H1 (cell line): Measurements from ENCODE around the gene PDIA5. TPM values are rescaled to one million over a fixed set of nuclear protein-coding genes. Genes with fewer than 3 reads are reported as not detected.

ENCODE experiments used
- CTCF ChIA-PET: fragments of 300-600 bp; sonication (Branson Sonifier 250); formaldehyde crosslinking; loops from one replicate; lab custom pipeline; 2021; ENCODE audit not compliant: partially characterized antibody; lab: Charles Lee
- POLR2A ChIA-PET: fragments of 300-600 bp; sonication (Branson Sonifier 250); formaldehyde crosslinking; loops from one replicate; lab custom pipeline; 2021; ENCODE audit warnings: inconsistent platforms; ENCODE audit not compliant: partially characterized antibody; lab: Charles Lee
- DNase-seq, 2 experiments: peaks; one replicate each; pipeline versions ENCODE4 v3.0.0 to v3.0.0-alpha.2; 2010 to 2022; ENCODE audit warnings: low spot score in 2 of 2, low read depth in 1 of 2, mixed read lengths in 1 of 2
- FAIRE-seq: peaks from 2 replicates; lab custom pipeline; 2011; peaks lifted over from hg19 to GRCh38; lab: Jason Lieb, UNC
- H2AFZ ChIP-seq: 2 replicates; pipeline ENCODE4 v1.8.1; 2012; ENCODE audit warnings: low read length, inconsistent platforms
- H2AK5ac ChIP-seq: 2 replicates; pipeline ENCODE4 v1.6.1; 2013; ENCODE audit warnings: low read depth, low read length
- H2BK120ac ChIP-seq: replicated peaks from 2 replicates; pipeline ENCODE3; 2013; ENCODE audit warnings: low read depth, low read length, inconsistent platforms
- H2BK12ac ChIP-seq: 2 replicates; pipeline ENCODE4 v1.6.1; 2013; ENCODE audit warnings: low read depth, low read length
- H2BK15ac ChIP-seq: 2 replicates; pipeline ENCODE4 v1.6.1; 2013; ENCODE audit warnings: low read length
- H2BK20ac ChIP-seq: 2 replicates; pipeline ENCODE4 v1.6.1; 2013; ENCODE audit warnings: low read length
- H2BK5ac ChIP-seq: 2 replicates; pipeline ENCODE4 v1.6.1; 2013; ENCODE audit warnings: low read depth, low read length
- H3K14ac ChIP-seq: 2 replicates; pipeline ENCODE4 v1.6.1; 2013; ENCODE audit warnings: inconsistent platforms; ENCODE audit not compliant: insufficient read length
- H3K18ac ChIP-seq: 2 replicates; pipeline ENCODE4 v1.6.1; 2013; ENCODE audit warnings: low read length; ENCODE audit errors: extremely low read depth
- H3K23ac ChIP-seq: 2 replicates; pipeline ENCODE4 v1.6.1; 2013; ENCODE audit warnings: inconsistent platforms; ENCODE audit not compliant: insufficient read length
- H3K23me2 ChIP-seq: 2 replicates; pipeline ENCODE4 v1.6.1; 2013; ENCODE audit warnings: low read depth, low read length
- H3K27ac ChIP-seq: 2 replicates; pipeline ENCODE4 v1.6.1; 2011; ENCODE audit warnings: low read depth, low read length, inconsistent platforms
- H3K27me3 ChIP-seq, 4 experiments: replicated peaks in 1 of 4; 1 replicate in 1 of 4; 2 replicates in 3 of 4; pipeline versions ENCODE4 v1.6.1 to v1.8.1; 2011 to 2013; ENCODE audit warnings: low read length in 3 of 4, mild to moderate bottlenecking in 3 of 4, inconsistent platforms in 2 of 4, mixed read lengths in 2 of 4, moderate library complexity in 1 of 4; ENCODE audit not compliant: control insufficient read depth in 3 of 4, insufficient read depth in 3 of 4; ENCODE audit errors: extremely low read depth in 1 of 4
- H3K36me3 ChIP-seq, 4 experiments: 2 replicates each; pipeline versions ENCODE4 v1.6.1 to v1.8.1; 2011 to 2013; ENCODE audit warnings: mild to moderate bottlenecking in 4 of 4, low read length in 3 of 4, moderate library complexity in 2 of 4, control low read depth in 1 of 4, inconsistent platforms in 1 of 4; ENCODE audit not compliant: insufficient read depth in 4 of 4, control insufficient read depth in 2 of 4
- H3K4ac ChIP-seq: replicated peaks from 2 replicates; pipeline ENCODE3; 2013; ENCODE audit warnings: low read length, low read depth, mixed read lengths, inconsistent platforms; ENCODE audit not compliant: insufficient read length
- H3K4me1 ChIP-seq, 4 experiments: replicated peaks in 1 of 4; 1 replicate in 1 of 4; 2 replicates in 3 of 4; pipeline versions ENCODE4 v1.6.1 to v1.8.1; 2011 to 2013; ENCODE audit warnings: low read length in 3 of 4, inconsistent platforms in 2 of 4, mixed read lengths in 1 of 4; ENCODE audit not compliant: insufficient read depth in 4 of 4, control insufficient read depth in 3 of 4
- H3K4me2 ChIP-seq, 2 experiments: 2 replicates each; pipeline versions ENCODE4 v1.6.1 to v1.8.1; 2011 to 2013; ENCODE audit warnings: low read depth in 2 of 2, low read length in 2 of 2, control low read depth in 1 of 2, inconsistent platforms in 1 of 2, mild to moderate bottlenecking in 1 of 2; ENCODE audit not compliant: insufficient read depth in 1 of 2
- H3K4me3 ChIP-seq, 4 experiments: fragments of 200-600, 300-600 bp in 1 of 4; sonication (generic), shearing (Covaris generic), sonication (Bioruptor Twin) in 1 of 4; 2 replicates each; pipeline versions ENCODE4 v1.5.1 to v1.8.1; 2011 to 2016; ENCODE audit warnings: low read length in 4 of 4, low read depth in 3 of 4, control low read depth in 2 of 4, inconsistent platforms in 2 of 4, mild to moderate bottlenecking in 2 of 4, mixed read lengths in 1 of 4, moderate library complexity in 1 of 4; ENCODE audit not compliant: insufficient read depth in 2 of 4; ENCODE audit errors: extremely low read depth in 1 of 4
- H3K56ac ChIP-seq: replicated peaks from 2 replicates; pipeline ENCODE3; 2013; ENCODE audit warnings: low read depth, mild to moderate bottlenecking, mixed read lengths, low read length, inconsistent platforms; ENCODE audit not compliant: insufficient read length
- H3K79me1 ChIP-seq: 2 replicates; pipeline ENCODE4 v1.6.1; 2013; ENCODE audit warnings: low read depth, low read length, control low read depth
- H3K79me2 ChIP-seq, 2 experiments: 2 replicates each; pipeline versions ENCODE4 v1.6.1 to v1.8.1; 2012 to 2013; ENCODE audit warnings: low read length in 2 of 2, mild to moderate bottlenecking in 2 of 2, inconsistent platforms in 1 of 2; ENCODE audit not compliant: insufficient read depth in 2 of 2, control insufficient read depth in 1 of 2
- H3K9ac ChIP-seq, 4 experiments: replicated peaks in 1 of 4; 1 replicate in 1 of 4; 2 replicates in 3 of 4; pipeline versions ENCODE4 v1.6.1 to v1.8.1; 2011 to 2013; ENCODE audit warnings: low read depth in 3 of 4, low read length in 3 of 4, control low read depth in 2 of 4, mild to moderate bottlenecking in 2 of 4, moderate library complexity in 2 of 4, inconsistent platforms in 1 of 4; ENCODE audit errors: extremely low read depth in 1 of 4
- H3K9me3 ChIP-seq, 2 experiments: 2 replicates each; pipeline versions ENCODE4 v1.6.1 to v1.8.1; 2012 to 2013; ENCODE audit warnings: mild to moderate bottlenecking in 2 of 2, moderate library complexity in 2 of 2, control low read depth in 1 of 2, inconsistent platforms in 1 of 2, low read depth in 1 of 2, low read length in 1 of 2, mixed read lengths in 1 of 2; ENCODE audit not compliant: insufficient read depth in 2 of 2
- H4K20me1 ChIP-seq, 2 experiments: replicated peaks in 1 of 2; 2 replicates each; pipeline versions ENCODE3 to v1.8.1; 2011 to 2013; ENCODE audit warnings: inconsistent platforms in 2 of 2, low read length in 2 of 2, mild to moderate bottlenecking in 1 of 2; ENCODE audit not compliant: insufficient read depth in 2 of 2, control insufficient read depth in 1 of 2
- H4K5ac ChIP-seq: 2 replicates; pipeline ENCODE4 v1.6.1; 2013; ENCODE audit warnings: low read length, low read depth, mixed read lengths, inconsistent platforms; ENCODE audit not compliant: insufficient read length
- H4K8ac ChIP-seq: 2 replicates; pipeline ENCODE4 v1.8.0; 2013; ENCODE audit warnings: mild to moderate bottlenecking, moderate library complexity, low read length, inconsistent platforms; ENCODE audit not compliant: insufficient read depth; ENCODE audit errors: extremely low read depth
- H4K91ac ChIP-seq: replicated peaks from 2 replicates; pipeline ENCODE3; 2013; ENCODE audit warnings: low read length, mixed read lengths, inconsistent platforms; ENCODE audit not compliant: insufficient read length
- CEBPB ChIP-seq: IDR thresholded peaks from 2 replicates; pipeline ENCODE4 v1.6.1; 2012; ENCODE audit warnings: low read depth, low read length
- CHD1 ChIP-seq: IDR thresholded peaks from 2 replicates; pipeline ENCODE4 v1.6.1; 2012; ENCODE audit warnings: low read depth, low read length, improper control_type of control experiment
- CTBP2 ChIP-seq: IDR thresholded peaks from 2 replicates; pipeline ENCODE4 v1.7.0; 2011; ENCODE audit warnings: borderline replicate concordance, mild to moderate bottlenecking, moderate library complexity, mixed read lengths, low read length; ENCODE audit not compliant: insufficient read depth, insufficient read length
- JUND ChIP-seq: IDR thresholded peaks from 2 replicates; pipeline ENCODE4 v1.6.1; 2011; ENCODE audit warnings: mild to moderate bottlenecking, improper control_type of control experiment, low read length
- MAFK ChIP-seq: IDR thresholded peaks from 2 replicates; pipeline ENCODE4 v1.6.1; 2012; ENCODE audit warnings: low read depth, mild to moderate bottlenecking, improper control_type of control experiment, low read length
- RNF2 ChIP-seq: fragments of 200-900, 300-1000 bp; sonication (generic); IDR thresholded peaks from 2 replicates; pipeline ENCODE4 v1.7.1; 2016; ENCODE audit warnings: borderline replicate concordance, low read depth, mild to moderate bottlenecking, antibody characterized with exemption, low read length; ENCODE audit not compliant: poor library complexity, severe bottlenecking; ENCODE audit errors: missing control alignments
- SAP30 ChIP-seq: fragments of 300-600 bp; sonication (generic); IDR thresholded peaks from 2 replicates; pipeline ENCODE4 v1.7.1; 2012; ENCODE audit warnings: low read length, moderate library complexity, mild to moderate bottlenecking, inconsistent platforms; ENCODE audit not compliant: insufficient read depth, insufficient replicate concordance
- SIX5 ChIP-seq: IDR thresholded peaks from 2 replicates; pipeline ENCODE4 v1.6.1; 2011; ENCODE audit warnings: mild to moderate bottlenecking, low read depth, low read length
- TAF1 ChIP-seq: IDR thresholded peaks from 2 replicates; pipeline ENCODE4 v1.6.1; 2011; ENCODE audit warnings: mild to moderate bottlenecking, low read depth, low read length
- TEAD4 ChIP-seq: IDR thresholded peaks from 2 replicates; pipeline ENCODE4 v1.6.1; 2012; ENCODE audit warnings: low read depth, low read length, inconsistent platforms, mixed read lengths
- WGBS, 2 experiments: shearing (Covaris generic) in 1 of 2; methylation state at CpG; one replicate each; pipeline versions ENCODE4 v1.1.6 to v1.1.7; 2013 to 2015; ENCODE audit warnings: low lambda C conversion rate in 2 of 2, mixed read lengths in 2 of 2, inconsistent platforms in 1 of 2, low coverage in 1 of 2, missing lambda C conversion rate in 1 of 2; ENCODE audit not compliant: insufficient replicate concordance in 2 of 2, insufficient coverage in 1 of 2, insufficient read length in 1 of 2; ENCODE audit errors: extremely low coverage in 1 of 2, missing lambda C conversion rate in 1 of 2; 5-methylcytosine and 5-hydroxymethylcytosine counted together
- polyA plus RNA-seq, 7 experiments: library from polyadenylated mRNA; depleted of rRNA in 3 of 7; stranded (reverse) in 5 of 7; unstranded in 2 of 7; fragments of >200 nt in 5 of 7; fragments of 200-250 nt in 2 of 7; gene quantifications; 1 replicate in 5 of 7; 2 replicates in 1 of 7; 4 replicates in 1 of 7; pipeline versions ENCODE4 v1.2.1 to v1.2.3, GENCODE V29; 2011 to 2013; ENCODE audit warnings: missing spikeins in 2 of 7, mixed read lengths in 2 of 7
- total RNA-seq: library from RNA; stranded (reverse); fragmentation: NEBNext Ultra II Directional; extraction: Animal tissue kit (Norgen Biotek cat#: 25700); gene quantifications from 2 replicates; pipeline ENCODE4 v1.2.1, GENCODE V29; 2021

Gene PDIA5
- total and polyA plus RNA-seq, 2 of the 8 experiments (the other 6 are each of a cell fraction or from before 2014, with no cell fraction given): 18.2 to 32.8 TPM

DNA sequence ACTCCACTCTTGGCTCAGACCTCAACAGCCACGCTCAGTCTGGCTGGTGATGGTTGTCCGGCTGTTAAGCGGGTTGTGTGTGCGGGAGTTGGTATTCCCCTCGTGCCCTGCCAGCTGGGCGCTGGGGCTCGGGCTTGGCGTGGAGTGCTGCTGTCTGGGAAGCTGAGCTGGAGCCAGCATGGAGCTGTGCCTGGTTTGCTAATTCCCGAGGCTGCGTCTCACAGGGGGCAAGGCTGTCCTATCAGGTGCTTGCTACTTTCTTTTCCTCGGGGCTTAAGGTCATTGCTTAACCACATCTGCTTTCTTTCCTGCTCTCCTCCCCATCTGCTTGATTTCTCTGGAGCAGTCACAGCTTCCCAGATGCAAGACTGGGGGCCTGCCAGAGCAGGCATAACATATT is 29.9 kb downstream of the PDIA5 start:
- FAIRE-seq (no peak), DNase-seq (no peak)
- Histone ChIP-seq H3K9me3 (no peaks in the 10 kb centered on the region), H2BK20ac (no peak overlapping the region), H2AFZ (no peak overlapping the region), H2BK15ac (no peak overlapping the region), H3K18ac (no peak overlapping the region), H4K8ac (no peak overlapping the region), H2BK5ac (no peak overlapping the region), H3K4me2 (no peak overlapping the region), H4K91ac (no peak overlapping the region), H3K79me2 (no peaks in the 10 kb centered on the region; a peak in 1 of 4 replicates), H3K14ac (no peak overlapping the region), H3K4me3 (no peak overlapping the region), H4K5ac (no peak overlapping the region), H2AK5ac (no peak overlapping the region), H3K9ac (no peak overlapping the region), H3K79me1 (peaks cover 10% of the 10 kb centered on the region), H3K4me1 (peaks cover 4 to 20% (median 12%) of the 10 kb centered on the region in 4 experiments), H3K27me3 (no peaks in the 10 kb centered on the region), H3K23me2 (no peaks in the 10 kb centered on the region), H4K20me1 (peaks cover 1 to 6% of the 10 kb centered on the region in 2 experiments), H3K56ac (no peak overlapping the region), H3K36me3 (peaks cover 0 to 12% (median 4%) of the 10 kb centered on the region in 4 experiments; a peak in 5 of 8 replicates), H3K4ac (no peak overlapping the region), H2BK12ac (no peak overlapping the region), H3K27ac (no peak overlapping the region), H2BK120ac (no peak overlapping the region), H3K23ac (no peak overlapping the region)
- ChIA-PET POLR2A (no interaction called here), CTCF (interaction anchor here (1.2 to 1.8 kb wide), 4 partner anchors 16 to 65 kb away, joined by 3 to 4 read pairs (median 4); partner anchors contain the start of gene PDIA5)
- 94% methylated on average over 11 of the region's 11 CpGs; no CpG with 5 or more reads in 1 of the 2 experiments for WGBS, 2 experiments
- TF ChIP-seq RNF2 (no peak), CHD1 (no peak), JUND (no peak), MAFK (no peak), SIX5 (no peak), CTBP2 (no peak), SAP30 (no peak), TEAD4 (no peak), TAF1 (no peak), CEBPB (no peak)
